Measurements from ENCODE around the gene HDDC2. TPM values are rescaled to one million over a fixed set of nuclear protein-coding genes. Genes with fewer than 3 reads are reported as not detected.

Gene HDDC2
- total and polyA plus RNA-seq, 9 of the 15 experiments (the other 6 are each of a cell fraction or from before 2014, with no cell fraction given): 194 to 632 (median 294) TPM

- peak; percentile 53; the same call in 1 of the 2 replicates for TF ChIP-seq ZBTB33 (CRISPR knock-in tag; IDR thresholded peaks at IDR 0.05)
- TF ChIP-seq ARNT (IDR thresholded peaks at IDR 0.05): peak; percentile 94
- peak; percentile 65; the same call in 1 of the 2 replicates for TF ChIP-seq MEF2D (tag; conservative IDR thresholded peaks at IDR 0.05; ENCODE audit: low read depth)
- TF ChIP-seq SIN3A (IDR thresholded peaks at IDR 0.05; ENCODE audit: borderline replicate concordance in 2 of 2, control insufficient read depth in 1 of 2, low read depth in 2 of 2, low read length in 2 of 2): peak; percentile 17 to 71; a peak in 2 of 4 replicates
- TF ChIP-seq CTBP1 (IDR thresholded peaks at IDR 0.05; ENCODE audit: borderline replicate concordance): peak; percentile 64; the same call in 1 of the 2 replicates
- 0 out of 2 replicates have a peak, but pooled peaks have one; percentile 69 for TF ChIP-seq ZNF124 (CRISPR knock-in tag; IDR thresholded peaks at IDR 0.05)
- peak; percentile 67 for TF ChIP-seq ARHGAP35 (IDR thresholded peaks at IDR 0.05; ENCODE audit: partially characterized antibody)
- 0 out of 2 replicates have a peak, but pooled peaks have one; percentile 9 for TF ChIP-seq TCF3 (CRISPR knock-in tag; IDR thresholded peaks at IDR 0.05)
- peak; percentile 80 for TF ChIP-seq PCBP2 (IDR thresholded peaks at IDR 0.05; ENCODE audit: low read depth, low read length, poor library complexity, severe bottlenecking)
- TF ChIP-seq ELF2 (CRISPR knock-in tag; IDR thresholded peaks at IDR 0.05): peak; percentile 43; the same call in 1 of the 2 replicates
- peak; percentile 87 for TF ChIP-seq SMARCE1 (IDR thresholded peaks at IDR 0.05)
- TF ChIP-seq HDAC1 (IDR thresholded peaks at IDR 0.05): peak in 1 of 2 experiments; percentile 96; a peak in 2 of 4 replicates
- TF ChIP-seq CEBPG (CRISPR knock-in tag; IDR thresholded peaks at IDR 0.05): no peak; the same call in 1 of the 2 replicates
- no peak for TF ChIP-seq CEBPG (tag; conservative IDR thresholded peaks at IDR 0.05 in 1 of 2, IDR thresholded peaks at IDR 0.05 in 1 of 2)
- peak; percentile 59 for TF ChIP-seq TAF7 (tag; IDR thresholded peaks at IDR 0.05)
- TF ChIP-seq ZBTB7A (IDR thresholded peaks at IDR 0.05; ENCODE audit: borderline replicate concordance, control insufficient read depth, low read depth, low read length): peak; percentile 87; the same call in 1 of the 2 replicates
- TF ChIP-seq KLF10 (CRISPR knock-in tag; IDR thresholded peaks at IDR 0.05): no peak
- TF ChIP-seq TAF1 (IDR thresholded peaks at IDR 0.05; ENCODE audit: control insufficient read depth, extremely low read depth, insufficient read depth, low read length, severe bottlenecking): peak; percentile 62
- TF ChIP-seq ZNF764 (CRISPR knock-in tag; IDR thresholded peaks at IDR 0.05; ENCODE audit: low read depth): no peak
- no peak for TF ChIP-seq NCOA2 (IDR thresholded peaks at IDR 0.05; ENCODE audit: partially characterized antibody in 2 of 2)
- peak; percentile 99 for TF ChIP-seq ZFX (CRISPR knock-in tag; IDR thresholded peaks at IDR 0.05)
- no peak for TF ChIP-seq CREB1 (IDR thresholded peaks at IDR 0.05)
- 0 out of 2 replicates have a peak, but pooled peaks have one; percentile 34 for TF ChIP-seq CREB1 (CRISPR knock-in tag; IDR thresholded peaks at IDR 0.05)
- TF ChIP-seq ZNF282 (CRISPR knock-in tag; IDR thresholded peaks at IDR 0.05): 0 out of 2 replicates have a peak, but pooled peaks have one; percentile 23
- 0 out of 2 replicates have a peak, but pooled peaks have one; percentile 61 for TF ChIP-seq IRF1 (CRISPR knock-in tag; IDR thresholded peaks at IDR 0.05; ENCODE audit: borderline replicate concordance)
Observed at GRCh38 chr6:125301435-125302391, at the start of gene HDDC2 (continued).
